HepG2 (cell line): ENCODE measurements around the gene CLEC19A. TPM values are rescaled to one million over a fixed set of nuclear protein-coding genes. Genes with fewer than 3 reads are reported as not detected.

Experiments
- ATAC-seq: fragments of 200-7000 bp; cut with Tn5 transposase; 3 replicates; pipeline ENCODE4 v1.9.1; 2020; ENCODE audit warnings: mild to moderate bottlenecking, moderate library complexity
- BruUV-seq: library from RNA; stranded (reverse); fragments of 400-500 nt; replicated peaks from 2 replicates; lab custom pipeline; 2021; lab: Mats Ljungman, UMichigan
- CTCF ChIA-PET: fragments of 300-600 bp; formaldehyde crosslinking; extraction: SDS; loops from one replicate; lab custom pipeline; 2021; ENCODE audit warnings: low total read pairs, inconsistent platforms, low intra/inter-chr PET ratio; lab: Yijun Ruan, JAX
- POLR2A ChIA-PET: fragments of 350-600 bp; sonication (Branson Sonifier 250); formaldehyde crosslinking; loops from one replicate; lab custom pipeline; 2020; ENCODE audit warnings: antibody characterized with exemption, inconsistent platforms; lab: Yijun Ruan, JAX
- DNase-seq: peaks from one replicate; pipeline ENCODE4 v3.0.0-alpha.2; 2015; ENCODE audit warnings: low spot score
- FAIRE-seq: peaks from 3 replicates; lab custom pipeline; 2011; peaks lifted over from hg19 to GRCh38; lab: Jason Lieb, UNC
- H2AFZ ChIP-seq: one replicate; pipeline ENCODE4 v1.6.1; 2011; ENCODE audit warnings: low read length, inconsistent platforms
- H3K27ac ChIP-seq: fragments of 300-600 bp; 3 replicates; pipeline ENCODE4 v1.8.0; 2011; ENCODE audit warnings: mixed run types, mild to moderate bottlenecking, mixed read lengths, low read length, inconsistent platforms; ENCODE audit not compliant: insufficient read depth; ENCODE audit errors: extremely low read length
- H3K27me3 ChIP-seq, 2 experiments: fragments of 200-600 bp in 1 of 2; 2 replicates in 1 of 2; 3 replicates in 1 of 2; pipeline versions ENCODE4 v1.6.0 to v1.8.0; 2011; ENCODE audit warnings: low read length in 2 of 2, mild to moderate bottlenecking in 2 of 2, moderate library complexity in 2 of 2, inconsistent platforms in 1 of 2; ENCODE audit not compliant: insufficient read depth in 2 of 2, control insufficient read depth in 1 of 2
- H3K36me3 ChIP-seq, 2 experiments: fragments of 200-600 bp in 1 of 2; replicated peaks in 1 of 2; 2 replicates in 1 of 2; 3 replicates in 1 of 2; pipeline versions ENCODE4 v1.5.1 to v1.8.0; 2011; ENCODE audit warnings: low read length in 2 of 2, inconsistent platforms in 1 of 2; ENCODE audit not compliant: insufficient read depth in 2 of 2, control insufficient read depth in 1 of 2
- H3K4me1 ChIP-seq: 2 replicates; pipeline ENCODE4 v1.5.1; 2012; ENCODE audit warnings: low read length, inconsistent platforms; ENCODE audit not compliant: insufficient read depth
- H3K4me2 ChIP-seq: 2 replicates; pipeline ENCODE4 v1.6.0; 2011; ENCODE audit warnings: low read depth, low read length, inconsistent platforms
- H3K4me3 ChIP-seq, 3 experiments: fragments of 200-600 bp in 1 of 3; sonication (generic), shearing (Covaris generic) in 1 of 3; replicated peaks in 1 of 3; 2 replicates each; pipeline ENCODE4 v1.5.1; 2011 to 2016; ENCODE audit warnings: low read length in 3 of 3, inconsistent platforms in 2 of 3, low read depth in 2 of 3, mild to moderate bottlenecking in 2 of 3, control low read depth in 1 of 3, mixed read lengths in 1 of 3; ENCODE audit not compliant: insufficient read depth in 1 of 3
- H3K79me2 ChIP-seq: one replicate; pipeline ENCODE4 v1.6.1; 2011; ENCODE audit warnings: low read length, inconsistent platforms; ENCODE audit not compliant: insufficient read depth
- H3K9ac ChIP-seq: 2 replicates; pipeline ENCODE4 v1.6.0; 2011; ENCODE audit warnings: mild to moderate bottlenecking, low read depth, low read length, inconsistent platforms; ENCODE audit not compliant: insufficient read depth
- H3K9me3 ChIP-seq: 2 replicates; pipeline ENCODE4 v1.5.1; 2012; ENCODE audit warnings: mild to moderate bottlenecking, low read length
- H4K20me1 ChIP-seq: 2 replicates; pipeline ENCODE4 v1.6.0; 2011; ENCODE audit warnings: inconsistent platforms, mild to moderate bottlenecking, low read length, moderate library complexity; ENCODE audit not compliant: insufficient read depth
- BRF2 ChIP-seq: sonication (generic); formaldehyde crosslinking; IDR thresholded peaks from 2 replicates; pipeline ENCODE4 v1.8.1; 2022; ENCODE audit warnings: mild to moderate bottlenecking, missing genetic modification reagents
- MEF2D ChIP-seq: sonication (generic); formaldehyde crosslinking; IDR thresholded peaks from 2 replicates; pipeline ENCODE4 v1.5.1; 2020; ENCODE audit warnings: mild to moderate bottlenecking, missing genetic modification reagents
- NCOR1 ChIP-seq: fragments of 200-600 bp; sonication (generic); IDR thresholded peaks from 2 replicates; pipeline ENCODE4 v1.7.0; 2017; ENCODE audit warnings: antibody characterized with exemption, low read length, borderline replicate concordance
- SETDB1 ChIP-seq: sonication (generic); formaldehyde crosslinking; IDR thresholded peaks from 2 replicates; pipeline ENCODE4 v1.5.1; 2020; ENCODE audit warnings: missing genetic modification reagents, mild to moderate bottlenecking, borderline replicate concordance
- THRA ChIP-seq: sonication (generic); formaldehyde crosslinking; IDR thresholded peaks from 2 replicates; pipeline ENCODE4 v1.4.0; 2020; ENCODE audit warnings: missing genetic modification reagents, borderline replicate concordance
- WIZ ChIP-seq: sonication (generic); formaldehyde crosslinking; IDR thresholded peaks from 2 replicates; pipeline ENCODE4 v1.5.1; 2020; ENCODE audit warnings: mild to moderate bottlenecking, missing genetic modification reagents
- ZNF709 ChIP-seq: sonication (generic); formaldehyde crosslinking; IDR thresholded peaks from 2 replicates; pipeline ENCODE4 v1.5.0; 2020; ENCODE audit warnings: mild to moderate bottlenecking, missing genetic modification reagents
- ZNF776 ChIP-seq: sonication (generic); formaldehyde crosslinking; IDR thresholded peaks from 2 replicates; pipeline ENCODE4 v1.4.0; 2020; ENCODE audit warnings: mild to moderate bottlenecking, missing genetic modification reagents
- ZNF878 ChIP-seq: sonication (generic); formaldehyde crosslinking; IDR thresholded peaks from 2 replicates; pipeline ENCODE4 v1.8.1; 2023; ENCODE audit warnings: mild to moderate bottlenecking, missing genetic modification reagents, moderate library complexity
- WGBS: methylation state at CpG from one replicate; pipeline ENCODE4 v1.1.6; 2017; ENCODE audit warnings: low lambda C conversion rate; 5-methylcytosine and 5-hydroxymethylcytosine counted together
- in situ Hi-C: cut with HindIII; loops from 2 replicates; pipeline ENCODE4 v1.10.0; 2017; ENCODE audit warnings: low pct_unique_long_range_greater_than_20kb; ENCODE audit not compliant: extremely low pct_ligation_motif_present
- intact Hi-C: fragments of 100-400 bp; cut with micrococcal nuclease; formaldehyde crosslinking; loops from one replicate; pipeline ENCODE4 v1.10.0; 2022; ENCODE audit not compliant: unreplicated experiment
- polyA plus RNA-seq, 8 experiments: library from polyadenylated mRNA; depleted of rRNA in 3 of 8; stranded (reverse) in 7 of 8; unstranded in 1 of 8; fragments of >200 nt; fragmentation: Illumina TruSeq in 4 of 8; extraction: Trizol in 4 of 8; gene quantifications; 2 replicates each; pipeline versions ENCODE4 v1.2.1 to v1.2.3, GENCODE V29; 2011 to 2016; ENCODE audit warnings: low read depth in 4 of 8, missing spikeins in 1 of 8, mixed read lengths in 1 of 8; ENCODE audit not compliant: insufficient read depth in 1 of 8
- total RNA-seq, 5 experiments: library from RNA; depleted of rRNA; stranded (reverse); fragments of >200 nt; fragmentation: Illumina TruSeq; extraction: Trizol; gene quantifications; 2 replicates each; pipeline ENCODE4 v1.2.3, GENCODE V29; 2016; ENCODE audit warnings: low read depth in 1 of 5

Gene CLEC19A
- total and polyA plus RNA-seq, 2 of the 13 experiments (the other 11 are each of a cell fraction or from before 2014, with no cell fraction given): not detected

GRCh38 chr16:19269098-19269497, 16.4 kb upstream of the CLEC19A start:
- BruUV-seq: no TSS peak
- no peak overlapping the region for H2AFZ ChIP-seq
- TF ChIP-seq THRA (no peak), ZNF776 (CRISPR knock-in tag) (0 out of 2 replicates have a peak, but pooled peaks have one; percentile 24), WIZ (CRISPR knock-in tag) (no peak), NCOR1 (no peak)
- TF ChIP-seq, all 625 proteins: peak for 1
- Histone ChIP-seq H3K27me3 (0 out of 5 replicates have a peak, but pooled peaks cover 0 to 12% of the 10 kb centered on the region in 2 experiments), H3K36me3 (no peaks in the 10 kb centered on the region), H3K9me3 (0 out of 2 replicates have a peak, but pooled peaks cover 5% of the 10 kb centered on the region), H3K79me2 (no peaks in the 10 kb centered on the region), H3K4me2 (no peak overlapping the region), H4K20me1 (no peaks in the 10 kb centered on the region), H3K4me1 (no peaks in the 10 kb centered on the region), H3K4me3 (no peak overlapping the region), H3K9ac (no peak overlapping the region), H3K27ac (no peak overlapping the region)
- ChIA-PET POLR2A (no interaction called here), CTCF (no interaction called here)
- intact Hi-C loops (no loop called here), in situ Hi-C loops (no loop called here)
- no peak for FAIRE-seq
- no peak for DNase-seq
- 0% methylated on average over 2 of the region's 2 CpGs for WGBS
- ATAC-seq: no peak

- no peaks in the 10 kb centered on the region for H3K79me2 ChIP-seq
- no peaks in the 10 kb centered on the region for H3K9me3 ChIP-seq
- DNase-seq (no peak), ATAC-seq (no peak), FAIRE-seq (no peak)
- TF ChIP-seq ZNF709 (CRISPR knock-in tag) (no peak), SETDB1 (no peak), ZNF878 (CRISPR knock-in tag) (no peak), BRF2 (no peak), MEF2D (CRISPR knock-in tag) (no peak)
- H3K4me1 ChIP-seq: no peaks in the 10 kb centered on the region
- 0% methylated on average over 1 of the region's 1 CpG for WGBS
- H3K27ac ChIP-seq: no peak overlapping the region
- no peak overlapping the region for H2AFZ ChIP-seq
- no peak overlapping the region for H3K4me2 ChIP-seq
- no TSS peak for BruUV-seq
- H3K27me3 ChIP-seq: no peaks in the 10 kb centered on the region
- intact Hi-C loops: no loop called here
- in situ Hi-C loops: no loop called here
- no peak overlapping the region for H3K9ac ChIP-seq
- no peaks in the 10 kb centered on the region for H4K20me1 ChIP-seq
- POLR2A ChIA-PET: no interaction called here
- no peaks in the 10 kb centered on the region for H3K36me3 ChIP-seq
- H3K4me3 ChIP-seq: no peak overlapping the region
- CTCF ChIA-PET: no interaction called here
These were observed 11.2 kb upstream of the CLEC19A start for GRCh38 chr16:19274165-19274797.
